GM12873 (cell line): ENCODE measurements around the gene DUSP22.

ENCODE experiments used
- CTCF ChIP-seq: IDR thresholded peaks from 2 replicates; pipeline ENCODE4 v1.5.1; 2012; ENCODE audit warnings: low read depth, mild to moderate bottlenecking, moderate library complexity, low read length, control low read depth; ENCODE audit not compliant: insufficient read depth; ENCODE audit errors: missing control alignments

The DUSP22 gene

GRCh38 chr6:321158-321438 lies 28.8 kb downstream of the DUSP22 start:
- TF ChIP-seq CTCF: no peak

DNA sequence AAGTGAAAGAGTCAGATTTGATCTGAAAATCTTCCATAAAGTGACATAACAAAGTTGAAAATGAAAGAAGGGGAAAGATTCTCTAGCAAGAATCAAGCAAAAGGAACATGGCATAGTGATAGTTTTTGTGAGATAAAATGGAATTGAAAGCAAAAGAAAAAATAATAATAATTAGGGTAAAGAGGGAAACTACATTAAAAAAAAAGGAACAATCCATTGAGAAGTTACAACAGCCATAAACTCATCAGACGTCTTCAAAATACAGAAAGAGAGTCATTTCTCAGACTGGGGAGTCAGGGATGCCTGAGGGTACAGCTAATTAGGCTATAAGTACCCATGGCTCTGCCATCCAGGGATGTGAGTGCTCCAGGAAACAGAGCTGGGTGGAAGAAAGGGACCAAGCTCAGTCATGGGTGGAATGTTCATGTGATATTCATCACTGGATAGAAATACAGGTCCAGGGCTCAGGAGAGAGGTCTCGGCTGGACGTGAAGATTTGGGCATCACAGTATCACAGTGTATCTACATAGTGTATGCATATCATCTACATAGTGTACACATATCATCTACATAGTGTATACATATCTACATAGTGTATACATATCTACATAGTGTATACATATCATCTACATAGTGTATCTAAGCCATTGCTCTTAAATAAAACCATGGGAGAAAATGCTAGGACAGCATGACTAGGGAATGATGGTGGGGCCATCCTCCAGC lies 29.4 kb downstream of the DUSP22 start:
- no peak for TF ChIP-seq CTCF

DNA sequence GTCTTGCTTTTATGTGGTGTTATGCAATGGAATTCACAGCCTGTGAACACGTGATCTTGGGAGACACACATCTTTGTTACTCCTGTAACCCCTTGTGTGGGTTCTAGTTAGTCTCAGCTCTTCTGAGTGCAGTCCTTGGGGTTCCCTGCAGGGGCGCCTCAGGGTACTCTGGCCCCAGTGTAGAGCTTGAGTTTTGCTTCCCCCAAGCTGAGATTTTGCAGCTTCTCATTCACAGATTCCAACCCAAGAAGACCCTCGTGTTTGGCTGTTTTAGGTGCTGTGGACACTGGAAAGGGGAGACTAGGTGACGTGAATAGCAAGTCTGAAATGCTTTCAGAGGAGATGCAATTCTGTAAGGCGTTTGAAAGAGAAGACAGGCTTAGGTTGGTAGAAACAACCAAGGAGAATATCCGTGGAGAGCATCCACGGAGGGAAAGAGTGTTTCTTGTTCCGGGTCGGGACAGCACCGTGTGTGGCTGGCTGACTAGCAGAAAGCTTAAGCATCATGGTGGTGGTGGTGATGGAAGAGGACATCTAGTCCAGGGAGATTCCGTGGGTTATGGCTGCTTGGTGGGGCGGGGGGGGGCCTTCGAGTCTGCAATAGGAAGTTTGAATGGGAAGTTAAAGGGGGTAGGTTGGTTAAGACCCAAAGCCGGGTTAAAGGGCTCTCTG lies 30.1 kb downstream of the DUSP22 start:
- peak; percentile 77 for TF ChIP-seq CTCF

DNA sequence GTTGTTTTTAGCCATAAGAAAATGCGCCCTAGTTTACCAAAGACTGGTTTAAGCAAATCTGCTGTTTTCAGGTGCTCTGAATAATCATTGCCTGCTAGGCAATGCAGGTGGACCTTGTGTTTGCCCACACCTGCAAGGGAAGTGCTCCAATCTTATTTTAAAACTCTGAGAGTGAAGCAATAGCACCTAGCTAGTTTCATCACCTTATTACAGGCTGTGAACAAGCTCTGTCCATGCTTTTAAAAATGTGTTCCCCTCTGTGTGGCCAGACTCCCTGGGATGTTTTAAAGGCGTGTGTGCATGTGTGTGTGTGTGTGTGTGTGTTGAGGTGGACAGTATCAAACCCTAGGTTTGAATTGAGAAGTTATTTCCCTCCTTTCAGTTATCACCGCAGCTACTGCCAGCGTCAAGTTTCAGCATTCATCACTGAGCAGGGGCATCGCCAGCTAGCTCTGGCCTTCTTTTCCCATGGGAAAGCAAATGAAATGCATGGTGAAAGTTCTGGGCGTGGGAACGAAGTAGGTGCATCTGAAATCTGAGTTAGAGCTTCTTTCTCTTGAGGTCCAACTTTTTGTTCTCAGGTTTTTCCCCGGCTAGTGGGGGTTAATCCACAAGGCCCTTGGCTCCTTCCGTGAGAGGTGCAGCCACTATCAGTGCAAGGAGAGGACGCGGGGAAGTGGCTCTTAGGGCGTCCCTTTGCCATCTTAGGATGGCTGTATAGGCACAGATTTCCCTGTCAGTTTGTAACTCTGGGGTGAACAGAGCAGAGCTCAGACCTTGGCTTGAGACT lies 30.8 kb downstream of the DUSP22 start:
- no peak for TF ChIP-seq CTCF

DNA sequence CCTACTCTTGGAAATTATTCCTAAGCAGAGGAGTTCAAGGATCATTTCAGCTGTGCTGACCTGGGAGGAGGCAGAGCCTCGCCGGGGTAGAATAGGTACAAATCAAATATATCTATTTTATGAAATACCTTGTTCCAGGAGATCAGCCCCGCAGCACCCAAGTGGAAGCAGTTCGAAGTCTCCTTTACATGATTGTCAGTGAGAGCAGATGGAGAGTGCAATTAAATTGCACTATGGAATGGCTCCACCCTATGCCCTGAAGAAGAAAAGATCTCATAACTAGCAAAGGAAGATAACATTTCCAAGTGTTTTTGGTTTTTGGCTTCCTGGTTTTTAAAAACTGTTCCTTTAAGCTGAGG lies 31.4 kb downstream of the DUSP22 start:
- TF ChIP-seq CTCF: no peak

DNA sequence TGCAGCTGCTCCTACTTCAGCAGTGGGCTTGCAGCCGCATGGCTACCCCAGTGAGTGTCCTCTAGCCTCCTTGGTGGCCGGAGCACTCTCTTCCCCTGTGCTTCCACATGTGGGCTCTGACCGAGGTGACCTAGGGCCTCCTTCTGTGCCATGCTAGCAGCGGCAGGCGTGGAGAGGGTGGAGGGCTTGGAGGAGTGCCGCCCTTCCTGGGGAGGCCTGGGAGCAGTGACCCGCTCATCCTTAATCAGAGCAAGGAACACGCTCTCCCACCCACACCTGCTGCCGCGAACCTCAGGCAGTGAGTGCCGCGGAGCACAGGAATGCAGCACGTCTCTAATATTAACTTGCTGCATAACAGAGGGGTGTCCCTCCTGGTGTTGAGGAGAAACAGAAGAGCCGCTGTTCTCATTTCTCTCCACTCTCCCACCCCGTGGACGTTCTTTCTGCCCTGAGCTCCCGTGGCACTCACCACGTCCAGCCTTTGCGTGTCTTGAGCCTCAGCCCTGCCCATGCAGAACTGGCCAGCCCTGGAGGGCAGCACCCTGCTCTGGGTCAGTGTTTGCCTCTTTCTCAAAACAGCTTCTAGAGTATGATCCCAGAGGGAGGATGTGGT lies 31.9 kb downstream of the DUSP22 start:
- no peak for TF ChIP-seq CTCF

GRCh38 chr6:324729-325125 lies 32.4 kb downstream of the DUSP22 start:
- no peak for TF ChIP-seq CTCF
